ENCODE results near the gene PCA3. TPM values are rescaled to one million over a fixed set of nuclear protein-coding genes. Genes with fewer than 3 reads are reported as not detected.

PCA3 gene
- total RNA-seq, 1 experiment from 2014 or later, result not detected

GRCh38 chr9:76785501-76785900 lies 21.3 kb downstream of the PCA3 start:
- H3K9me3 Mint-ChIP-seq (ENCODE audit: low read depth, unreplicated experiment), result no peaks in the 10 kb centered on the region
- no peak for DNase-seq
- no peaks in the 10 kb centered on the region for H3K4me1 Mint-ChIP-seq (ENCODE audit: low read depth, unreplicated experiment)
- H3K27me3 Mint-ChIP-seq (ENCODE audit: unreplicated experiment), result peaks cover 54% of the 10 kb centered on the region
- no peak for TF ChIP-seq CTCF (IDR thresholded peaks at IDR 0.05; ENCODE audit: unreplicated experiment)
- intact Hi-C loops (cut with micrococcal nuclease; ENCODE audit: unreplicated experiment), result no loop called here
- H3K36me3 Mint-ChIP-seq (ENCODE audit: insufficient read depth, unreplicated experiment), result no peaks in the 10 kb centered on the region
- no TSS peak for BruUV-seq (replicated peaks)
- no peak overlapping the region for H3K4me3 Mint-ChIP-seq (ENCODE audit: low read depth, unreplicated experiment)
- no peak overlapping the region for H3K27ac Mint-ChIP-seq (ENCODE audit: unreplicated experiment)
- CTCF ChIA-PET, result no interaction called here

GRCh38 chr9:76787677-76788076 lies 23.4 kb downstream of the PCA3 start:
- Mint-ChIP-seq H3K4me1 (ENCODE audit: low read depth, unreplicated experiment) (no peaks in the 10 kb centered on the region), H3K4me3 (ENCODE audit: low read depth, unreplicated experiment) (no peak overlapping the region), H3K36me3 (ENCODE audit: insufficient read depth, unreplicated experiment) (no peaks in the 10 kb centered on the region), H3K9me3 (ENCODE audit: low read depth, unreplicated experiment) (no peaks in the 10 kb centered on the region), H3K27me3 (ENCODE audit: unreplicated experiment) (peaks cover 42% of the 10 kb centered on the region), H3K27ac (ENCODE audit: unreplicated experiment) (no peak overlapping the region)
- intact Hi-C loops (cut with micrococcal nuclease; ENCODE audit: unreplicated experiment), result no loop called here
- CTCF ChIA-PET, result no interaction called here
- BruUV-seq (replicated peaks), result no TSS peak
- no peak for TF ChIP-seq CTCF (IDR thresholded peaks at IDR 0.05; ENCODE audit: unreplicated experiment)
- no peak for DNase-seq

- Mint-ChIP-seq H3K27me3 (ENCODE audit: unreplicated experiment) (peaks cover 25% of the 10 kb centered on the region), H3K9me3 (ENCODE audit: low read depth, unreplicated experiment) (no peaks in the 10 kb centered on the region), H3K36me3 (ENCODE audit: insufficient read depth, unreplicated experiment) (no peaks in the 10 kb centered on the region), H3K4me1 (ENCODE audit: low read depth, unreplicated experiment) (no peaks in the 10 kb centered on the region), H3K4me3 (ENCODE audit: low read depth, unreplicated experiment) (no peak overlapping the region), H3K27ac (ENCODE audit: unreplicated experiment) (no peak overlapping the region)
- DNase-seq, result no peak
- no TSS peak for BruUV-seq (replicated peaks)
- intact Hi-C loops (cut with micrococcal nuclease; ENCODE audit: unreplicated experiment), result no loop called here
- CTCF ChIA-PET, result no interaction called here
- TF ChIP-seq CTCF (IDR thresholded peaks at IDR 0.05; ENCODE audit: unreplicated experiment), result no peak
Observed at GRCh38 chr9:76789840-76790239, 25.6 kb downstream of the PCA3 start.

- no peak for TF ChIP-seq CTCF (IDR thresholded peaks at IDR 0.05; ENCODE audit: unreplicated experiment)
- intact Hi-C loops (cut with micrococcal nuclease; ENCODE audit: unreplicated experiment), result no loop called here
- CTCF ChIA-PET, result no interaction called here
- no TSS peak for BruUV-seq (replicated peaks)
- no peak overlapping the region for H3K27ac Mint-ChIP-seq (ENCODE audit: unreplicated experiment)
- H3K27me3 Mint-ChIP-seq (ENCODE audit: unreplicated experiment), result no peaks in the 10 kb centered on the region
- no peak overlapping the region for H3K4me3 Mint-ChIP-seq (ENCODE audit: low read depth, unreplicated experiment)
- no peaks in the 10 kb centered on the region for H3K4me1 Mint-ChIP-seq (ENCODE audit: low read depth, unreplicated experiment)
- no peaks in the 10 kb centered on the region for H3K36me3 Mint-ChIP-seq (ENCODE audit: insufficient read depth, unreplicated experiment)
- DNase-seq, result no peak
- no peaks in the 10 kb centered on the region for H3K9me3 Mint-ChIP-seq (ENCODE audit: low read depth, unreplicated experiment)
Observed at GRCh38 chr9:76793784-76794431, 29.7 kb downstream of the PCA3 start.

Data from Calu3 (cell line).